GM12891 (cell line): ENCODE results near the gene SLC2A4RG.

ENCODE experiments used
- PAX5 ChIP-seq: IDR thresholded peaks from 2 replicates; pipeline ENCODE4 v1.6.1; 2011; ENCODE audit warnings: low read length, moderate library complexity, mild to moderate bottlenecking; ENCODE audit not compliant: insufficient read depth, severe bottlenecking
- POLR2A ChIP-seq: IDR thresholded peaks from 2 replicates; pipeline ENCODE4 v1.6.1; 2011; ENCODE audit warnings: low read depth, low read length, control low read depth
- POLR2AphosphoS5 ChIP-seq: IDR thresholded peaks from 2 replicates; pipeline ENCODE4 v1.6.1; 2011; ENCODE audit warnings: low read depth, low read length, control low read depth
- POU2F2 ChIP-seq: IDR thresholded peaks from 2 replicates; pipeline ENCODE4 v1.6.1; 2011; ENCODE audit warnings: low read depth, mild to moderate bottlenecking, control low read depth, low read length, moderate library complexity
- TAF1 ChIP-seq: IDR thresholded peaks from 2 replicates; pipeline ENCODE4 v1.6.1; 2011; ENCODE audit warnings: low read depth, low read length, control low read depth

DNA sequence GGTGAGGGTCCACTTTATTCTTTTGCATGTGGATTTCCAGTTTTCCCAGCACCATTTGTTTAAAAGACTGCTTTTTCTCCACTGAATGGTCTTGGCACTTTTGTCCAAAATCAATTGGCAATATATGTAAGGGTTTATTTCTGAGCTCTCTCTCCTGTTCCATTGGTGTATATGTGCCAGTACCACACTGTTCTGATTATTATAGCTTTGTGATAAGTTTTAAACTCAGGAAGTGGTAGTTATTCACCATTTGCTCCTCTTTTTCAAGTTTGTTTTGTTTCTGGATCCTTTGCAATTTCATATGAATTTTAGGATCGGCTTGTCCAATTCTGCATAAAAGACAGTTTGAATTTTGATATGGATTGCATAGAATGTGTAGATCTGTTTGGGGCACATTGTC is 27.4 kb upstream of the SLC2A4RG start:
- TF ChIP-seq POLR2AphosphoS5 (no peak), POLR2A (no peak), TAF1 (no peak), PAX5 (no peak), POU2F2 (no peak)
